Mesenchymal stem cell (in vitro differentiated cells and primary cell): ENCODE results near the gene ATXN7L1.
"Not testable (repeated sequence)": the region's sequence is repeated elsewhere in the genome, so short reads cannot be mapped to it uniquely, and the experiment has no call there.

Source experiments
- DNase-seq: peaks from one replicate; pipeline ENCODE4 v3.0.0-alpha.2; 2013
- H2AFZ ChIP-seq: one replicate; pipeline ENCODE4 v1.6.1; 2013; ENCODE audit warnings: low read depth, mild to moderate bottlenecking, control low read depth, inconsistent platforms, low read length, moderate library complexity
- H2AK5ac ChIP-seq: 2 replicates; pipeline ENCODE4 v1.6.1; 2013; ENCODE audit warnings: low read length, moderate library complexity, mild to moderate bottlenecking, inconsistent platforms; ENCODE audit not compliant: severe bottlenecking
- H2BK120ac ChIP-seq: one replicate; pipeline ENCODE4 v1.6.1; 2013; ENCODE audit warnings: low read depth, mild to moderate bottlenecking, inconsistent platforms, low read length, moderate library complexity
- H2BK12ac ChIP-seq, 2 experiments: one replicate each; pipeline ENCODE4 v1.6.1; 2013; ENCODE audit warnings: inconsistent platforms in 2 of 2, low read length in 2 of 2, mild to moderate bottlenecking in 2 of 2, moderate library complexity in 2 of 2, control low read depth in 1 of 2
- H2BK15ac ChIP-seq: one replicate; pipeline ENCODE4 v1.6.1; 2013; ENCODE audit warnings: mild to moderate bottlenecking, low read depth, inconsistent platforms; ENCODE audit not compliant: poor library complexity, severe bottlenecking
- H2BK5ac ChIP-seq: 2 replicates; pipeline ENCODE4 v1.6.1; 2013; ENCODE audit warnings: low read depth, mild to moderate bottlenecking, low read length, control low read depth, inconsistent platforms; ENCODE audit not compliant: poor library complexity, severe bottlenecking
- H3K14ac ChIP-seq, 2 experiments: one replicate each; pipeline ENCODE4 v1.6.1; 2013; ENCODE audit warnings: inconsistent platforms in 2 of 2, low read length in 2 of 2, control low read depth in 1 of 2, mild to moderate bottlenecking in 1 of 2, moderate library complexity in 1 of 2
- H3K18ac ChIP-seq, 2 experiments: one replicate each; pipeline ENCODE4 v1.6.1; 2013; ENCODE audit warnings: inconsistent platforms in 2 of 2, low read length in 2 of 2, control low read depth in 1 of 2, low read depth in 1 of 2, mild to moderate bottlenecking in 1 of 2
- H3K23ac ChIP-seq, 2 experiments: one replicate each; pipeline ENCODE4 v1.6.1; 2013; ENCODE audit warnings: inconsistent platforms in 2 of 2, low read length in 2 of 2, mild to moderate bottlenecking in 2 of 2, moderate library complexity in 2 of 2, control low read depth in 1 of 2
- H3K27ac ChIP-seq: 2 replicates; pipeline ENCODE4 v1.5.1; 2013; ENCODE audit warnings: mild to moderate bottlenecking, moderate library complexity, low read length, control low read depth, inconsistent platforms; ENCODE audit not compliant: poor library complexity, severe bottlenecking
- H3K27me3 ChIP-seq, 2 experiments: 2 replicates each; pipeline versions ENCODE4 v1.6.1 to v1.7.0; 2013; ENCODE audit warnings: low read length in 2 of 2, mild to moderate bottlenecking in 2 of 2, moderate library complexity in 2 of 2, control low read depth in 1 of 2, inconsistent platforms in 1 of 2; ENCODE audit not compliant: control insufficient read depth in 1 of 2, insufficient read depth in 1 of 2
- H3K36me3 ChIP-seq, 2 experiments: 2 replicates each; pipeline versions ENCODE4 v1.6.1 to v1.7.0; 2013; ENCODE audit warnings: low read length in 2 of 2, control low read depth in 1 of 2, inconsistent platforms in 1 of 2, low read depth in 1 of 2, mild to moderate bottlenecking in 1 of 2; ENCODE audit not compliant: insufficient read depth in 2 of 2, control insufficient read depth in 1 of 2
- H3K4ac ChIP-seq, 2 experiments: one replicate each; pipeline ENCODE4 v1.6.1; 2013; ENCODE audit warnings: inconsistent platforms in 2 of 2, low read length in 2 of 2, mild to moderate bottlenecking in 2 of 2, moderate library complexity in 2 of 2, control low read depth in 1 of 2, low read depth in 1 of 2
- H3K4me1 ChIP-seq: 2 replicates; pipeline ENCODE4 v1.6.1; 2013; ENCODE audit warnings: low read depth, low read length, control low read depth; ENCODE audit not compliant: control insufficient read depth, insufficient read depth
- H3K4me2 ChIP-seq: 2 replicates; pipeline ENCODE4 v1.6.1; 2013; ENCODE audit warnings: low read length, mild to moderate bottlenecking, inconsistent platforms; ENCODE audit not compliant: poor library complexity, severe bottlenecking
- H3K4me3 ChIP-seq, 2 experiments: 2 replicates each; pipeline versions ENCODE4 v1.5.1 to v1.7.0; 2013; ENCODE audit warnings: low read length in 2 of 2, mild to moderate bottlenecking in 2 of 2, control low read depth in 1 of 2, low read depth in 1 of 2; ENCODE audit not compliant: insufficient read depth in 1 of 2
- H3K79me1 ChIP-seq: replicated peaks from 2 replicates; pipeline ENCODE4 v1.6.1; 2013; ENCODE audit warnings: mild to moderate bottlenecking, control low read depth, low read length, inconsistent platforms; ENCODE audit not compliant: poor library complexity, severe bottlenecking
- H3K9ac ChIP-seq: 2 replicates; pipeline ENCODE4 v1.7.0; 2013; ENCODE audit warnings: mild to moderate bottlenecking, low read length, moderate library complexity
- H3K9me3 ChIP-seq: 2 replicates; pipeline ENCODE4 v1.7.0; 2013; ENCODE audit warnings: mild to moderate bottlenecking, low read length; ENCODE audit not compliant: control insufficient read depth
- H4K8ac ChIP-seq: one replicate; pipeline ENCODE4 v1.6.1; 2013; ENCODE audit warnings: inconsistent platforms, mild to moderate bottlenecking, low read length, moderate library complexity
- H4K91ac ChIP-seq: one replicate; pipeline ENCODE4 v1.6.1; 2013; ENCODE audit warnings: mild to moderate bottlenecking, low read length, inconsistent platforms
- WGBS: methylation state at CpG from one replicate; pipeline ENCODE4 v1.1.7; 2013; ENCODE audit warnings: mixed read lengths; 5-methylcytosine and 5-hydroxymethylcytosine counted together

ATXN7L1 gene

GRCh38 chr7:105851064-105851463, 25.3 kb downstream of the ATXN7L1 start:
- no peak overlapping the region for H3K9ac ChIP-seq
- WGBS, result 98% methylated on average over 5 of the region's 5 CpGs

GRCh38 chr7:105849122-105849855, 27.1 kb downstream of the ATXN7L1 start:
- no peaks in the 10 kb centered on the region for H3K27me3 ChIP-seq
- H3K14ac ChIP-seq, result peak overlapping the region in 1 of 2 experiments; percentile 23
- no peak overlapping the region for H2BK120ac ChIP-seq
- H3K9ac ChIP-seq, result no peak overlapping the region
- H3K4ac ChIP-seq, result no peak overlapping the region
- H3K79me1 ChIP-seq, result peaks cover 29% of the 10 kb centered on the region
- H3K36me3 ChIP-seq, result peaks cover 0 to 7% of the 10 kb centered on the region in 2 experiments
- no peak overlapping the region for H4K8ac ChIP-seq
- no peak overlapping the region for H2AK5ac ChIP-seq
- H2BK5ac ChIP-seq, result no peak overlapping the region
- H3K18ac ChIP-seq, result no peak overlapping the region
- no peak overlapping the region for H2AFZ ChIP-seq
- WGBS, result 47% methylated on average over 5 of the region's 6 CpGs
- H2BK15ac ChIP-seq, result no peak overlapping the region
- H4K91ac ChIP-seq, result no peak overlapping the region
- H3K27ac ChIP-seq, result no peak overlapping the region
- no peak overlapping the region for H2BK12ac ChIP-seq
- DNase-seq, result peak; percentile 46
- no peaks in the 10 kb centered on the region for H3K9me3 ChIP-seq
- no peak overlapping the region for H3K4me3 ChIP-seq
- H3K4me1 ChIP-seq, result peaks cover 18% of the 10 kb centered on the region
- H3K4me2 ChIP-seq, result no peak overlapping the region
- no peak overlapping the region for H3K23ac ChIP-seq

More at GRCh38 chr7:105851064-105851463, 25.3 kb downstream of the ATXN7L1 start:
- Histone ChIP-seq H3K4me2 (no peak overlapping the region), H3K4me3 (no peak overlapping the region), H3K23ac (no peak overlapping the region), H3K4me1 (peaks cover 18% of the 10 kb centered on the region), H3K4ac (no peak overlapping the region), H3K36me3 (peaks cover 0 to 7% of the 10 kb centered on the region in 2 experiments), H4K8ac (no peak overlapping the region), H3K79me1 (peaks cover 31% of the 10 kb centered on the region), H3K27ac (no peak overlapping the region), H3K14ac (no peak overlapping the region), H2BK120ac (no peak overlapping the region), H2BK15ac (peak overlapping the region; percentile 6), H3K18ac (peak overlapping the region in 1 of 2 experiments; percentile 7), H4K91ac (no peak overlapping the region), H2BK5ac (no peak overlapping the region), H2AFZ (no peak overlapping the region), H2BK12ac (peak overlapping the region in 1 of 2 experiments; percentile 12), H2AK5ac (no peak overlapping the region), H3K9me3 (no peaks in the 10 kb centered on the region), H3K27me3 (no peaks in the 10 kb centered on the region)
- no peak for DNase-seq

- H3K27me3 ChIP-seq, result no peaks in the 10 kb centered on the region
- H3K14ac ChIP-seq, result no peak overlapping the region
- H2BK5ac ChIP-seq, result no peak overlapping the region
- H3K4me1 ChIP-seq, result peaks cover 12% of the 10 kb centered on the region
- no peak overlapping the region for H3K4me3 ChIP-seq
- H3K23ac ChIP-seq, result no peak overlapping the region
- no peak overlapping the region for H4K91ac ChIP-seq
- no peak overlapping the region for H3K18ac ChIP-seq
- no peak overlapping the region for H2BK12ac ChIP-seq
- WGBS, result 100% methylated on average over 1 of the region's 1 CpG
- no peak overlapping the region for H2BK15ac ChIP-seq
- no peak overlapping the region for H2AK5ac ChIP-seq
- no peak overlapping the region for H3K27ac ChIP-seq
- H4K8ac ChIP-seq, result no peak overlapping the region
- DNase-seq, result no peak
- no peaks in the 10 kb centered on the region for H3K9me3 ChIP-seq
- H3K4me2 ChIP-seq, result no peak overlapping the region
- peaks cover 22% of the 10 kb centered on the region for H3K79me1 ChIP-seq
- peaks cover 0 to 7% of the 10 kb centered on the region in 2 experiments for H3K36me3 ChIP-seq
- H2AFZ ChIP-seq, result no peak overlapping the region
- H2BK120ac ChIP-seq, result no peak overlapping the region
- no peak overlapping the region for H3K9ac ChIP-seq
- no peak overlapping the region for H3K4ac ChIP-seq
These were observed 30.0 kb downstream of the ATXN7L1 start for GRCh38 chr7:105846404-105846803.

- H3K14ac ChIP-seq, H2AFZ ChIP-seq, H2BK120ac ChIP-seq, H3K9ac ChIP-seq, H2BK15ac ChIP-seq, H3K4me3 ChIP-seq, H3K4ac ChIP-seq, H3K18ac ChIP-seq, H4K91ac ChIP-seq, DNase-seq, H4K8ac ChIP-seq, H2BK12ac ChIP-seq, H3K27ac ChIP-seq, H2BK5ac ChIP-seq, H2AK5ac ChIP-seq, H3K4me2 ChIP-seq, H3K23ac ChIP-seq, H3K9me3 ChIP-seq, H3K27me3 ChIP-seq: not testable (repeated sequence)
- Histone ChIP-seq H3K79me1 (peaks cover 26% of the 10 kb centered on the region), H3K36me3 (peaks cover 8 to 11% of the 10 kb centered on the region in 2 experiments), H3K4me1 (peaks cover 12% of the 10 kb centered on the region)
- 100% methylated on average over 3 of the region's 5 CpGs for WGBS
These were observed 31.7 kb downstream of the ATXN7L1 start for GRCh38 chr7:105844681-105845080.
